HG02610 (cell line): ENCODE results near the gene SHLD3.
"Not testable (repeated sequence)": the region's sequence is repeated elsewhere in the genome, so short reads cannot be mapped to it uniquely, and the experiment has no call there.

Experiments used
- ATAC-seq: cut with Tn5 transposase; IDR thresholded peaks from one replicate; pipeline ENCODE4 v1.9.1; 2021; ENCODE audit warnings: mild to moderate bottlenecking, moderate library complexity; ENCODE audit not compliant: unreplicated experiment

SHLD3 gene

DNA sequence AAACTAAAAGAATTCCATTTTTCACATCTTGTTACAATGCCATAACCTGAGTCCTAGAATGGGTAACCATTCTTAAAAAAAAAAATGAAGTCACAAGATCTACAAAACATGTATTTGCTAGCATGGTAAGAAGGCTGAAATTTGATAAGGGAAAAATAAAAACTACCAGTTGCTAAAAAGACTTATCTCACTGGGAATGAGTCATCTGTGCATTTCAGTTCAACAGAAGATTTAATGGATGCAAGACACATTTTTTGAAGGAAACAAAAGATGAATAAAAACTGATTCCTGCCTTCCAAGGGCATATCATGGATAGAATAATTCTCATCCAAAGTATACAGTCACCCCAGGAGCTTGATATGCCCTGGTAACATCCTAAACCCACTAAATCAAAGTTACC, 49.9 kb downstream of the SHLD3 start:
- no peak for ATAC-seq

DNA sequence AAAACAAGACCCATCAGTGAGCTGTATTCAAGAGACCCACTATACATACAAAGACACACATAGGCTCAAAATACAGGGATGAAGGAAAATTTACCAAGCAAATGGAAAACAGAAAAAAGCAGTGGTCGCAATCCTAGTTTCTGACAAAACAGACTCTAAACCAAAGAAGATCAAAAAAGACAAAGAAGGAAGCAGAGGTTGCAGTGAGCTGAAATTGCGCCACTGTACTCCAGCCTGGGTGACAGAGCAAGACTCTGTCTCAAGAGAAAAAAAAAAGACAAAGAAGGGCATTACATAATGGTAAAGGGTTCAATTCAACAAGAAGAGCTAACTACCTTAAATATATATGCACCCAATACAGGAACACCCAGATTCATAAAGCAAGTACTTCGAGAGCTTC, 51.2 kb downstream of the SHLD3 start:
- ATAC-seq, result not testable (repeated sequence)
